Ovary (tissue), 3 donors: Measurements from ENCODE around the gene NR5A1.

Experiments
- CTCF ChIP-seq, 3 donors: fragments of 450-650 bp in 2 of 3; fragments of 200-600 bp in 1 of 3; IDR thresholded peaks; one replicate each; pipeline versions ENCODE4 v1.5.1 to v1.8.0; 2016 to 2022; ENCODE audit warnings: antibody characterized with exemption in 3 of 3, mild to moderate bottlenecking in 1 of 3
- EP300 ChIP-seq: sonication (generic); formaldehyde crosslinking; IDR thresholded peaks from one replicate; pipeline ENCODE4 v1.6.1; 2017; ENCODE audit warnings: antibody characterized with exemption
- POLR2A ChIP-seq: fragments of 450-650 bp; IDR thresholded peaks from one replicate; pipeline ENCODE4 v1.6.1; 2017; ENCODE audit warnings: antibody characterized with exemption, mild to moderate bottlenecking, moderate library complexity
- donor health status: DM: no; HTN: no; CAD: no.

DNA sequence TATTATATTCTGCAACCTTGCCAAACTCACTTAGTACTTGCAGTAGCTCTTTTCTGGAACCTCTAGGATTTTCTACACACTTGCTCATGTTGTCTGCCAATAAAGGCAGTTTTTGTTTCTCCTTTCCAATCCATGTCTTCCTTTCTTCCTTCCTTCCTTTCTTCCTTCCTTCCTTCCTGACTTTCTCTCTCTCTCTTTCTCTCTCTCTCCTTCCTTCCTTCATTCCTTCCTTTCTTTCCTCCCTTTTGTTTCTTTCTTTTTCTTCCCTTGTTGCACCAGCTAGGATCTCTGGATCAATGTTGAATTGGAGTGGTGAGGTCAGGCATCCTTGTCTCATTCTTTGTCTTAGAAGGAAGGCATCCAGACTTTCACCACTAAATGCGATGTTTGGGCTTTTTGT, 44.5 kb downstream of the NR5A1 start:
- no peak for TF ChIP-seq CTCF (IDR thresholded peaks at IDR 0.05)
- TF ChIP-seq EP300 = no peak
- TF ChIP-seq POLR2A = no peak
